K562 (cell line): Measurements from ENCODE around the gene RABEPK. TPM values are rescaled to one million over a fixed set of nuclear protein-coding genes. Genes with fewer than 3 reads are reported as not detected.
"Not testable (repeated sequence)": the region's sequence is repeated elsewhere in the genome, so short reads cannot be mapped to it uniquely, and the experiment has no call there.

Experiments
- ATAC-seq: fragments of 200-7000 bp; cut with Tn5 transposase; 3 replicates; pipeline ENCODE4 v1.9.1; 2020; ENCODE audit warnings: moderate library complexity
- BruUV-seq: library from RNA; stranded (reverse); fragments of 400-500 nt; replicated peaks from 2 replicates; lab custom pipeline; 2021; lab: Mats Ljungman, UMichigan
- CTCF ChIA-PET: fragments of 300-600 bp; formaldehyde crosslinking; extraction: SDS; loops from one replicate; lab custom pipeline; 2021; ENCODE audit warnings: low intra/inter-chr PET ratio; lab: Yijun Ruan, JAX
- POLR2A ChIA-PET: fragments of 300-600, 350-650 bp; sonication (Branson Sonifier 250); formaldehyde crosslinking; extraction: SDS; loops from one replicate; lab custom pipeline; 2021; ENCODE audit warnings: antibody characterized with exemption, inconsistent platforms; lab: Yijun Ruan, JAX
- DNase-seq, 4 experiments: peaks; one replicate each; pipeline versions ENCODE4 v3.0.0 to v3.0.0-alpha.2; 2011 to 2018; ENCODE audit warnings: low spot score in 3 of 4, mixed read lengths in 3 of 4; ENCODE audit errors: extremely low read depth in 1 of 4
- FAIRE-seq: peaks from 2 replicates; lab custom pipeline; 2011; peaks lifted over from hg19 to GRCh38; lab: Jason Lieb, UNC
- H2AFZ ChIP-seq: 2 replicates; pipeline ENCODE4 v1.6.0; 2011; ENCODE audit warnings: low read depth, low read length, control low read depth, inconsistent platforms
- H3K27ac ChIP-seq: fragments of 200-600 bp; 3 replicates; pipeline ENCODE4 v1.8.0; 2011; ENCODE audit warnings: low read depth, mild to moderate bottlenecking, control low read depth, inconsistent platforms, low read length, moderate library complexity, mixed read lengths; ENCODE audit errors: extremely low read depth
- H3K27me3 ChIP-seq, 2 experiments: fragments of 300-600 bp in 1 of 2; 2 replicates in 1 of 2; 3 replicates in 1 of 2; pipeline versions ENCODE4 v1.6.0 to v1.8.0; 2011; ENCODE audit warnings: inconsistent platforms in 2 of 2, low read length in 2 of 2, mild to moderate bottlenecking in 1 of 2, mixed read lengths in 1 of 2, moderate library complexity in 1 of 2; ENCODE audit not compliant: control insufficient read depth in 2 of 2, insufficient read depth in 2 of 2
- H3K36me3 ChIP-seq: fragments of 300-600 bp; 3 replicates; pipeline ENCODE4 v1.8.0; 2011; ENCODE audit warnings: mild to moderate bottlenecking, low read length, inconsistent platforms; ENCODE audit not compliant: control insufficient read depth, insufficient read depth
- H3K4me1 ChIP-seq, 2 experiments: fragments of 200-600 bp in 1 of 2; replicated peaks in 1 of 2; 2 replicates in 1 of 2; 3 replicates in 1 of 2; pipeline versions ENCODE4 v1.5.1 to v1.8.0; 2011; ENCODE audit warnings: inconsistent platforms in 2 of 2, low read length in 2 of 2, mild to moderate bottlenecking in 1 of 2, mixed read lengths in 1 of 2, moderate library complexity in 1 of 2; ENCODE audit not compliant: control insufficient read depth in 2 of 2, insufficient read depth in 2 of 2
- H3K4me2 ChIP-seq: 2 replicates; pipeline ENCODE4 v1.6.1; 2011; ENCODE audit warnings: low read length, control low read depth, inconsistent platforms, mixed read lengths; ENCODE audit not compliant: insufficient read depth
- H3K4me3 ChIP-seq: fragments of 200-600 bp; sonication (generic), shearing (Covaris generic); 2 replicates; pipeline ENCODE4 v1.5.1; 2016; ENCODE audit warnings: control low read depth, inconsistent platforms
- H3K79me2 ChIP-seq: fragments of 200-600 bp; 3 replicates; pipeline ENCODE4 v1.8.0; 2011; ENCODE audit warnings: low read length, inconsistent platforms; ENCODE audit not compliant: control insufficient read depth, insufficient read depth
- H3K9ac ChIP-seq, 2 experiments: 2 replicates each; pipeline versions ENCODE4 v1.6.0 to v1.6.1; 2011; ENCODE audit warnings: low read depth in 2 of 2, low read length in 2 of 2, control low read depth in 1 of 2, inconsistent platforms in 1 of 2, mild to moderate bottlenecking in 1 of 2, mixed read lengths in 1 of 2; ENCODE audit not compliant: insufficient read depth in 1 of 2
- H3K9me1 ChIP-seq: one replicate; pipeline ENCODE4 v1.6.0; 2011; ENCODE audit warnings: inconsistent platforms, mild to moderate bottlenecking, low read length, moderate library complexity; ENCODE audit not compliant: control insufficient read depth, insufficient read depth
- H3K9me3 ChIP-seq: replicated peaks from 2 replicates; pipeline ENCODE4 v1.5.1; 2011; ENCODE audit warnings: low read depth, low read length, inconsistent platforms; ENCODE audit not compliant: control insufficient read depth, insufficient read depth
- H4K20me1 ChIP-seq: replicated peaks from 2 replicates; pipeline ENCODE4 v1.6.1; 2011; ENCODE audit warnings: low read length, inconsistent platforms, mixed read lengths; ENCODE audit not compliant: control insufficient read depth, insufficient read depth
- NEUROD1 ChIP-seq: fragments of 150-350 bp; IDR thresholded peaks from 2 replicates; pipeline ENCODE4 v1.6.1; 2014; ENCODE audit warnings: borderline replicate concordance, low read length, low read depth; ENCODE audit not compliant: partially characterized antibody
- ZNF609 ChIP-seq: sonication (generic); formaldehyde crosslinking; IDR thresholded peaks from 2 replicates; pipeline ENCODE4 v1.8.1; 2023; ENCODE audit warnings: missing genetic modification reagents, mild to moderate bottlenecking, borderline replicate concordance
- WGBS: fragments of 100-300 bp; shearing (Covaris generic); methylation state at CpG from one replicate; pipeline ENCODE4 v1.1.6; 2016; ENCODE audit warnings: low coverage, mixed read lengths; ENCODE audit not compliant: insufficient coverage; ENCODE audit errors: missing lambda C conversion rate; 5-methylcytosine and 5-hydroxymethylcytosine counted together
- in situ Hi-C: fragments of 300-500 bp; cut with MboI; formaldehyde crosslinking; loops from 4 replicates; pipeline ENCODE4 v1.15.0; 2018; ENCODE audit warnings: inconsistent platforms, mixed read lengths
- intact Hi-C: fragments of 100-400 bp; cut with micrococcal nuclease; formaldehyde crosslinking; loops from 2 replicates; pipeline ENCODE4 v1.14.2; 2022
- polyA plus RNA-seq, 8 experiments: library from polyadenylated mRNA; depleted of rRNA in 4 of 8; stranded (reverse) in 5 of 8; unstranded in 3 of 8; fragments of >200 nt; fragmentation: Nextera tagmentation in 2 of 8; fragmentation: Illumina TruSeq in 1 of 8; extraction: Ambion mirVana in 2 of 8; extraction: Trizol in 1 of 8; gene quantifications; 2 replicates each; pipeline versions ENCODE4 v1.2.1 to v1.2.3, GENCODE V29; 2011 to 2014; ENCODE audit warnings: inconsistent platforms in 1 of 8, missing spikeins in 1 of 8
- total RNA-seq, 7 experiments: library from RNA; depleted of rRNA in 6 of 7; stranded (reverse); fragments of >200 nt in 6 of 7; fragmentation: Illumina TruSeq in 2 of 7; extraction: Trizol in 2 of 7; gene quantifications; 2 replicates each; pipeline versions ENCODE4 v1.2.1 to v1.2.3, GENCODE V29; 2011 to 2021; ENCODE audit warnings: low replicate concordance in 1 of 7

RABEPK gene
- total and polyA plus RNA-seq, 9 of the 15 experiments (the other 6 are each of a cell fraction or from before 2014, with no cell fraction given) = 38.3 to 113 (median 52.8) TPM

GRCh38 chr9:125180876-125181275 is 19.5 kb upstream of the RABEPK start (continued):
- no peak for TF ChIP-seq ZNF609 (CRISPR knock-in tag)
- TF ChIP-seq NEUROD1 = no peak

- DNase-seq, H2AFZ ChIP-seq, H3K4me3 ChIP-seq, H3K27ac ChIP-seq, H3K4me2 ChIP-seq, H3K36me3 ChIP-seq, H3K9ac ChIP-seq, H3K27me3 ChIP-seq, FAIRE-seq, H3K9me3 ChIP-seq, H4K20me1 ChIP-seq, ATAC-seq, H3K9me1 ChIP-seq, CTCF ChIA-PET, BruUV-seq, in situ Hi-C loops, intact Hi-C loops, H3K4me1 ChIP-seq, POLR2A ChIA-PET: not testable (repeated sequence)
- peaks cover 95% of the 10 kb centered on the region for H3K79me2 ChIP-seq
- WGBS = 82% methylated on average over 4 of the region's 4 CpGs
These were observed 18.6 kb upstream of the RABEPK start for GRCh38 chr9:125181756-125182155.
